Common myeloid progenitor, CD34-positive (primary cell): ENCODE measurements around the gene BOK.

ENCODE experiments used
- CTCF ChIA-PET: fragments of 350-600 bp; sonication (Branson Sonifier 250); formaldehyde crosslinking; loops from one replicate; lab custom pipeline; 2021; ENCODE audit warnings: antibody characterized with exemption; lab: Charles Lee
- POLR2A ChIA-PET: fragments of 350-600 bp; sonication (Branson Sonifier 250); formaldehyde crosslinking; loops from one replicate; lab custom pipeline; 2021; ENCODE audit warnings: antibody characterized with exemption; lab: Charles Lee
- DNase-seq, 3 donors: peaks; one replicate each; pipeline versions ENCODE4 v3.0.0 to v3.0.0-alpha.2; 2013
- H3K27ac ChIP-seq, 2 experiments: 1 replicate in 1 of 2; 2 replicates in 1 of 2; pipeline ENCODE4 v1.7.0; 2013; ENCODE audit warnings: inconsistent platforms in 2 of 2, low read length in 2 of 2, mild to moderate bottlenecking in 2 of 2, low read depth in 1 of 2, moderate library complexity in 1 of 2; ENCODE audit not compliant: severe bottlenecking in 2 of 2, insufficient read depth in 1 of 2, poor library complexity in 1 of 2
- H3K27me3 ChIP-seq, 5 experiments: replicated peaks in 2 of 5; 1 replicate in 3 of 5; 2 replicates in 2 of 5; pipeline versions ENCODE4 v1.6.1 to v1.7.0; 2013; ENCODE audit warnings: low read length in 4 of 5, mild to moderate bottlenecking in 2 of 5, moderate library complexity in 2 of 5, inconsistent platforms in 1 of 5; ENCODE audit not compliant: insufficient read depth in 5 of 5, control insufficient read depth in 4 of 5
- H3K36me3 ChIP-seq, 4 experiments: 1 replicate in 2 of 4; 2 replicates in 2 of 4; pipeline versions ENCODE4 v1.6.1 to v1.7.0; 2013; ENCODE audit warnings: low read length in 3 of 4, control low read depth in 1 of 4, mild to moderate bottlenecking in 1 of 4; ENCODE audit not compliant: control insufficient read depth in 4 of 4, insufficient read depth in 4 of 4
- H3K4me1 ChIP-seq, 4 experiments: 1 replicate in 3 of 4; 2 replicates in 1 of 4; pipeline versions ENCODE4 v1.6.1 to v1.7.1; 2013; ENCODE audit warnings: low read length in 3 of 4, mild to moderate bottlenecking in 3 of 4, control low read depth in 1 of 4, inconsistent platforms in 1 of 4, moderate library complexity in 1 of 4; ENCODE audit not compliant: control insufficient read depth in 4 of 4, insufficient read depth in 4 of 4; ENCODE audit errors: control extremely low read depth in 1 of 4
- H3K4me3 ChIP-seq, 7 experiments: 1 replicate in 4 of 7; 2 replicates in 3 of 7; pipeline versions ENCODE4 v1.5.1 to v1.7.0; 2013; ENCODE audit warnings: mild to moderate bottlenecking in 7 of 7, low read length in 6 of 7, moderate library complexity in 6 of 7, inconsistent platforms in 2 of 7, low read depth in 2 of 7, control low read depth in 1 of 7; ENCODE audit not compliant: insufficient read depth in 4 of 7, control insufficient read depth in 1 of 7; ENCODE audit errors: extremely low read depth in 1 of 7
- H3K9me3 ChIP-seq, 5 experiments: 1 replicate in 4 of 5; 2 replicates in 1 of 5; pipeline versions ENCODE4 v1.6.1 to v1.7.1; 2013; ENCODE audit warnings: low read length in 4 of 5, mild to moderate bottlenecking in 2 of 5, inconsistent platforms in 1 of 5, low read depth in 1 of 5, moderate library complexity in 1 of 5; ENCODE audit not compliant: control insufficient read depth in 4 of 5, insufficient read depth in 2 of 5; ENCODE audit errors: control extremely low read depth in 1 of 5
- WGBS: methylation state at CpG from one replicate; pipeline ENCODE4 v1.1.5; 2013; ENCODE audit not compliant: insufficient coverage; 5-methylcytosine and 5-hydroxymethylcytosine counted together

BOK gene

GRCh38 chr2:241602720-241603119 is 44.2 kb downstream of the BOK start:
- Histone ChIP-seq H3K4me1 (no peaks in the 10 kb centered on the region), H3K27ac (no peak overlapping the region), H3K4me3 (no peak overlapping the region), H3K27me3 (no peaks in the 10 kb centered on the region), H3K9me3 (no peaks in the 10 kb centered on the region), H3K36me3 (peaks cover 2 to 58% (median 42%) of the 10 kb centered on the region in 4 experiments)
- DNase-seq: no peak
- ChIA-PET CTCF (no interaction called here), POLR2A (no interaction called here)
- 98% methylated on average over 17 of the region's 17 CpGs for WGBS

- Histone ChIP-seq H3K36me3 (peaks cover 2 to 59% (median 41%) of the 10 kb centered on the region in 4 experiments), H3K9me3 (no peaks in the 10 kb centered on the region), H3K4me3 (no peak overlapping the region), H3K27me3 (no peaks in the 10 kb centered on the region), H3K4me1 (peaks cover 0 to 3% (median 2%) of the 10 kb centered on the region in 4 experiments), H3K27ac (no peak overlapping the region)
- WGBS: 91% methylated on average over 3 of the region's 5 CpGs
- POLR2A ChIA-PET: no interaction called here
- no peak for DNase-seq
- CTCF ChIA-PET: no interaction called here
These were observed 45.1 kb downstream of the BOK start for GRCh38 chr2:241603686-241604085.

GRCh38 chr2:241606186-241606585 is 47.6 kb downstream of the BOK start:
- H3K27me3 ChIP-seq: no peaks in the 10 kb centered on the region
- over 99% methylated on average over 8 of the region's 8 CpGs for WGBS
- ChIA-PET CTCF (interaction anchor here (1.0 kb wide), 1 partner anchor 11 kb away, joined by 3 read pairs; no protein-coding TSS in a partner anchor), POLR2A (no interaction called here)
- DNase-seq: no peak
- H3K36me3 ChIP-seq: peaks cover 0 to 60% (median 34%) of the 10 kb centered on the region in 4 experiments
- no peaks in the 10 kb centered on the region for H3K9me3 ChIP-seq
- H3K4me1 ChIP-seq: peaks cover 0 to 24% (median 21%) of the 10 kb centered on the region in 4 experiments
- H3K4me3 ChIP-seq: no peak overlapping the region
- no peak overlapping the region for H3K27ac ChIP-seq

GRCh38 chr2:241607162-241607885 is 48.8 kb downstream of the BOK start:
- WGBS: 94% methylated on average over 27 of the region's 27 CpGs
- peaks cover 0 to 24% (median 21%) of the 10 kb centered on the region in 4 experiments for H3K4me1 ChIP-seq
- CTCF ChIA-PET: interaction anchor here (1.0 to 1.1 kb wide), 2 partner anchors 9 to 12 kb away, joined by 3 to 4 read pairs; no protein-coding TSS in a partner anchor
- H3K27me3 ChIP-seq: no peaks in the 10 kb centered on the region
- no peak overlapping the region for H3K4me3 ChIP-seq
- no peak overlapping the region for H3K27ac ChIP-seq
- peaks cover 0 to 51% (median 26%) of the 10 kb centered on the region in 4 experiments for H3K36me3 ChIP-seq
- no peaks in the 10 kb centered on the region for H3K9me3 ChIP-seq
- no peak for DNase-seq
- POLR2A ChIA-PET: no interaction called here

GRCh38 chr2:241608881-241609280 is 50.3 kb downstream of the BOK start:
- no peaks in the 10 kb centered on the region for H3K9me3 ChIP-seq
- ChIA-PET POLR2A (no interaction called here), CTCF (interaction anchor here (0.8 kb wide), 1 partner anchor 14 kb away, joined by 4 read pairs; no protein-coding TSS in a partner anchor)
- 58% methylated on average over 10 of the region's 10 CpGs for WGBS
- DNase-seq: no peak
- peaks cover 0 to 24% (median 21%) of the 10 kb centered on the region in 4 experiments for H3K4me1 ChIP-seq
- peaks cover 0 to 47% (median 19%) of the 10 kb centered on the region in 4 experiments for H3K36me3 ChIP-seq
- peak overlapping the region in 2 of 7 experiments; percentile 8 to 13 for H3K4me3 ChIP-seq
- H3K27ac ChIP-seq: no peak overlapping the region
- H3K27me3 ChIP-seq: no peaks in the 10 kb centered on the region

GRCh38 chr2:241609859-241610793 is 51.6 kb downstream of the BOK start:
- H3K4me3 ChIP-seq: peak overlapping the region; percentile 29 to 73 (median 57)
- peak; percentile 94 to 97 (median 96) for DNase-seq
- peaks cover 0 to 24% (median 21%) of the 10 kb centered on the region in 4 experiments for H3K4me1 ChIP-seq
- H3K9me3 ChIP-seq: no peaks in the 10 kb centered on the region
- H3K36me3 ChIP-seq: peaks cover 0 to 44% (median 15%) of the 10 kb centered on the region in 4 experiments
- no peaks in the 10 kb centered on the region for H3K27me3 ChIP-seq
- POLR2A ChIA-PET: interaction anchor here (0.6 kb wide), 1 partner anchor 14 kb away, joined by 4 read pairs; no protein-coding TSS in a partner anchor
- CTCF ChIA-PET: interaction anchor here (0.8 to 1.6 kb wide), 5 partner anchors 12 to 25 kb away, joined by 3 to 4 read pairs (median 4); no protein-coding TSS in a partner anchor
- WGBS: 7% methylated on average over 68 of the region's 76 CpGs
- peak overlapping the region in 1 of 2 experiments; percentile 25 for H3K27ac ChIP-seq
